SK-N-SH (cell line): ENCODE results near the gene MLC1. TPM values are rescaled to one million over a fixed set of nuclear protein-coding genes. Genes with fewer than 3 reads are reported as not detected.

ENCODE experiments used
- CTCF ChIA-PET: fragments of 300-600, 350-600 bp; formaldehyde crosslinking; extraction: SDS; loops from one replicate; lab custom pipeline; 2021; lab: Yijun Ruan, JAX
- POLR2A ChIA-PET: fragments of 350-600 bp; sonication (Branson Sonifier 250); formaldehyde crosslinking; extraction: SDS; loops from one replicate; lab custom pipeline; 2020; ENCODE audit warnings: antibody characterized with exemption, inconsistent platforms; lab: Yijun Ruan, JAX
- DNase-seq: peaks from one replicate; pipeline ENCODE4 v3.0.0; 2012
- H2AFZ ChIP-seq: fragments of 200-600 bp; sonication (generic); 2 replicates; pipeline ENCODE4 v1.8.1; 2016; ENCODE audit warnings: antibody characterized with exemption, mild to moderate bottlenecking, low read depth
- H3F3A ChIP-seq: fragments of 200-600 bp; sonication (generic); replicated peaks from 2 replicates; pipeline ENCODE3; 2016; ENCODE audit warnings: antibody characterized with exemption, mild to moderate bottlenecking; ENCODE audit not compliant: insufficient read depth
- H3K27ac ChIP-seq, 2 experiments: fragments of 200-500 bp in 1 of 2; fragments of 200-600 bp in 1 of 2; sonication (Bioruptor generic) in 1 of 2; sonication (generic), shearing (Covaris generic) in 1 of 2; 2 replicates each; pipeline versions ENCODE4 v1.5.1 to v1.6.1; 2014 to 2016; ENCODE audit warnings: low read depth in 2 of 2, inconsistent platforms in 1 of 2, low read length in 1 of 2, mild to moderate bottlenecking in 1 of 2, mixed read lengths in 1 of 2
- H3K27me3 ChIP-seq: fragments of 200-600 bp; sonication (generic), shearing (Covaris generic); 2 replicates; pipeline ENCODE4 v1.6.1; 2016; ENCODE audit warnings: mixed run types; ENCODE audit not compliant: insufficient read depth
- H3K36me3 ChIP-seq, 2 experiments: fragments of 200-500 bp in 1 of 2; fragments of 200-600 bp in 1 of 2; sonication (Bioruptor generic) in 1 of 2; sonication (generic) in 1 of 2; replicated peaks in 1 of 2; 2 replicates each; pipeline versions ENCODE3 to v1.5.1; 2014 to 2016; ENCODE audit warnings: low read length in 1 of 2, mild to moderate bottlenecking in 1 of 2; ENCODE audit not compliant: insufficient read depth in 2 of 2, control insufficient read depth in 1 of 2
- H3K4me1 ChIP-seq, 2 experiments: fragments of 200-500 bp in 1 of 2; fragments of 200-600 bp in 1 of 2; sonication (Bioruptor generic) in 1 of 2; sonication (generic), shearing (Covaris generic) in 1 of 2; 2 replicates each; pipeline versions ENCODE4 v1.5.1 to v1.6.1; 2014 to 2016; ENCODE audit warnings: low read depth in 1 of 2, low read length in 1 of 2, mixed run types in 1 of 2; ENCODE audit not compliant: insufficient read depth in 2 of 2, control insufficient read depth in 1 of 2
- H3K4me2 ChIP-seq: fragments of 200-600 bp; sonication (generic), shearing (Covaris generic); 2 replicates; pipeline ENCODE4 v1.6.1; 2017; ENCODE audit warnings: mixed run types
- H3K4me3 ChIP-seq, 2 experiments: fragments of 200-500 bp in 1 of 2; fragments of 200-600 bp in 1 of 2; sonication (Bioruptor generic) in 1 of 2; sonication (generic), shearing (Covaris generic) in 1 of 2; 2 replicates each; pipeline versions ENCODE4 v1.5.1 to v1.8.1; 2014 to 2016; ENCODE audit warnings: low read depth in 2 of 2, inconsistent platforms in 1 of 2, low read length in 1 of 2, mild to moderate bottlenecking in 1 of 2, mixed read lengths in 1 of 2, moderate library complexity in 1 of 2
- H3K79me2 ChIP-seq: fragments of 200-600 bp; sonication (generic); 2 replicates; pipeline ENCODE4 v1.8.1; 2017; ENCODE audit warnings: mild to moderate bottlenecking; ENCODE audit not compliant: insufficient read depth
- H3K9ac ChIP-seq: fragments of 200-600 bp; sonication (generic); 2 replicates; pipeline ENCODE4 v1.6.1; 2017; ENCODE audit warnings: mixed run types
- H3K9me2 ChIP-seq: fragments of 200-600 bp; sonication (generic); 2 replicates; pipeline ENCODE4 v1.6.1; 2017; ENCODE audit warnings: mixed run types
- H3K9me3 ChIP-seq: fragments of 200-600 bp; sonication (generic); 2 replicates; pipeline ENCODE4 v1.6.1; 2017; ENCODE audit warnings: mixed run types, mild to moderate bottlenecking, moderate library complexity
- H4K20me1 ChIP-seq: fragments of 200-600 bp; sonication (generic); 2 replicates; pipeline ENCODE4 v1.6.1; 2017; ENCODE audit warnings: mild to moderate bottlenecking, mixed run types; ENCODE audit not compliant: insufficient read depth
- FOXM1 ChIP-seq: IDR thresholded peaks from 2 replicates; pipeline ENCODE4 v1.4.0; 2012; ENCODE audit warnings: low read depth, mild to moderate bottlenecking
- IRF3 ChIP-seq: fragments of 150-350 bp; IDR thresholded peaks from 2 replicates; pipeline ENCODE4 v1.6.1; 2016; ENCODE audit warnings: mild to moderate bottlenecking, low read depth, low read length
- JUND ChIP-seq: IDR thresholded peaks from 2 replicates; pipeline ENCODE4 v1.4.0; 2012
- RAD21 ChIP-seq: IDR thresholded peaks from 2 replicates; pipeline ENCODE4 v1.6.1; 2012; ENCODE audit warnings: mild to moderate bottlenecking, low read length
- TAF1 ChIP-seq: IDR thresholded peaks from 2 replicates; pipeline ENCODE4 v1.6.1; 2012; ENCODE audit warnings: low read depth, mild to moderate bottlenecking, low read length, moderate library complexity, borderline replicate concordance
- TEAD4 ChIP-seq: IDR thresholded peaks from 2 replicates; pipeline ENCODE4 v1.4.0; 2012; ENCODE audit warnings: mild to moderate bottlenecking, borderline replicate concordance; ENCODE audit not compliant: insufficient read depth
- USF2 ChIP-seq: fragments of 150-350 bp; IDR thresholded peaks from 2 replicates; pipeline ENCODE4 v1.6.1; 2017; ENCODE audit warnings: antibody characterized with exemption, low read length, low read depth, borderline replicate concordance
- WGBS: methylation state at CpG from one replicate; pipeline ENCODE4 v1.1.6; 2017; ENCODE audit warnings: low lambda C conversion rate; 5-methylcytosine and 5-hydroxymethylcytosine counted together
- polyA plus RNA-seq, 3 experiments: library from polyadenylated mRNA; depleted of rRNA; stranded (reverse); fragments of >200 nt; gene quantifications; 2 replicates each; pipeline ENCODE4 v1.2.3, GENCODE V29; 2012
- TF ChIP-seq, protein P1 (sequence below): IDR thresholded peaks from 2 replicates; pipeline ENCODE4 v1.4.0; 2012; ENCODE audit warnings: low read depth, borderline replicate concordance

The MLC1 gene
- polyA plus RNA-seq, 1 of the 3 experiments (the other 2 are of a cell fraction): not detected

DNA sequence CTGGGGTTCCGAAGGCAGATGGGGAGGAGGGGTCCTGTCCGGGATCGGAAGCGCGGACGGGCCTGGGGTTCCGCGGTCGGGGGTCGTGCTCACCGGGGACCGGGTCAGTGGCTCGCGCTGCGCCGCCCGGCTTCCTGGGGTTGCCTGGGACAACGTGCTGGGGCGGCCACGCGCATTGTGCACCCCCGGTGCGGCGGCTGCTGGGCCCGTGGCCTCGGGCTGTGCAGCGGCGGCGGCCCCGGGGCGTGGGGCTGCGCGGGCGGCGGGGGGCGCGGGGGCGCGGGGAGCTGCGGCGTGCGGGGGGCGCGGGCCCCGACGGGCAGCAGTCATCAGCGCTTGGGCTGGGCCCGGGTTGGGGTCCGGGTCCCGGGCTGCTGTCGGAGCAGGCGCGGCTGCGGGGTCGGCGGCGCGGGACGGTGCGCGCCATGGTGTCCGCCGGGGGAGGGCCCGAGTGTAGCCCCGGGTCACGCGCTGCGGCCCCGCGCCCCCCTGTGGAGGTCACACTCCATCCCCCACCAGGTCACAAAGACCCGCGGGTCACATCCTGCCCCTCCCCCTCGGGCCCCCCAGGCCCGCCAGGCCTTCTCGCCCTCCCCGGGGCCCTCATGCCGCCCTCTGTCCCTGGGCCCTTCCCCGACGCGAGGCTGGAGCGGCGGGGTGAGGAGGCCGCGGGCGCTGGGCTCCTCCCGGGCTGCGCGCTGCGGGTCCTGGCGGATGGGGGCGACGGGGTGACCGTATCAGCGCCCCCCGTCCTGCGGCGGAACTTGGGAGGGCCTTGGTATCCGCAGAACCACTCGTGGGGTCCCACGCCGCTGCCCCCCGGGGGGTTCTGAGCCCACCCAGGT, 26.9 kb downstream of the MLC1 start, which contains the start of gene TTLL8:
TSS of gene TTLL8 (minus strand) at position 238 of the 845 bp plus-strand sequence.
- no peaks in the 10 kb centered on the region for H3K79me2 ChIP-seq
- 83% methylated on average over 1 of the region's 102 CpGs for WGBS
- CTCF ChIA-PET: interaction anchor here (0.7 to 2.4 kb wide), 4 partner anchors 28 to 128 kb away, joined by 3 to 15 read pairs (median 4); no protein-coding TSS in a partner anchor

More for the DNA sequence above, 26.9 kb downstream of the MLC1 start, which contains the start of gene TTLL8:
- H3K9ac ChIP-seq: no peak within 1 kb of the TSS
- no peak within 1 kb of the TSS for H3K4me2 ChIP-seq
- H2AFZ ChIP-seq: no peak within 1 kb of the TSS
- H3K4me1 ChIP-seq: no peaks in the 10 kb centered on the region; a peak in 1 of 4 replicates
- H3K27ac ChIP-seq: no peak within 1 kb of the TSS
- H3K9me3 ChIP-seq: no peaks in the 10 kb centered on the region
- no peaks in the 10 kb centered on the region for H3K9me2 ChIP-seq
- H3K4me3 ChIP-seq: no peak within 1 kb of the TSS; a peak in 1 of 4 replicates
- H3K36me3 ChIP-seq: no peaks in the 10 kb centered on the region
- DNase-seq: peak; percentile 68
- H3K27me3 ChIP-seq: peaks cover 15% of the 10 kb centered on the region
- no peaks in the 10 kb centered on the region for H3F3A ChIP-seq
- no peaks in the 10 kb centered on the region for H4K20me1 ChIP-seq
- POLR2A ChIA-PET: no interaction called here
- TF ChIP-seq FOXM1: no peak
- TF ChIP-seq TEAD4: no peak
- no peak for TF ChIP-seq USF2
- TF ChIP-seq TAF1: no peak
- TF ChIP-seq RAD21: no peak
- TF ChIP-seq IRF3: no peak
- TF ChIP-seq, protein P1, sequence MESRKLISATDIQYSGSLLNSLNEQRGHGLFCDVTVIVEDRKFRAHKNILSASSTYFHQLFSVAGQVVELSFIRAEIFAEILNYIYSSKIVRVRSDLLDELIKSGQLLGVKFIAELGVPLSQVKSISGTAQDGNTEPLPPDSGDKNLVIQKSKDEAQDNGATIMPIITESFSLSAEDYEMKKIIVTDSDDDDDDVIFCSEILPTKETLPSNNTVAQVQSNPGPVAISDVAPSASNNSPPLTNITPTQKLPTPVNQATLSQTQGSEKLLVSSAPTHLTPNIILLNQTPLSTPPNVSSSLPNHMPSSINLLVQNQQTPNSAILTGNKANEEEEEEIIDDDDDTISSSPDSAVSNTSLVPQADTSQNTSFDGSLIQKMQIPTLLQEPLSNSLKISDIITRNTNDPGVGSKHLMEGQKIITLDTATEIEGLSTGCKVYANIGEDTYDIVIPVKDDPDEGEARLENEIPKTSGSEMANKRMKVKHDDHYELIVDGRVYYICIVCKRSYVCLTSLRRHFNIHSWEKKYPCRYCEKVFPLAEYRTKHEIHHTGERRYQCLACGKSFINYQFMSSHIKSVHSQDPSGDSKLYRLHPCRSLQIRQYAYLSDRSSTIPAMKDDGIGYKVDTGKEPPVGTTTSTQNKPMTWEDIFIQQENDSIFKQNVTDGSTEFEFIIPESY: no peak
- TF ChIP-seq JUND: no peak
